Uterus (tissue), 2 donors: ENCODE measurements around the gene NOXO1.

Experiments
- CTCF ChIP-seq, 4 experiments: fragments of 200-600 bp in 2 of 4; fragments of 450-650 bp in 2 of 4; sonication (generic) in 2 of 4; IDR thresholded peaks; one replicate each; pipeline ENCODE4 v1.5.1; 2016 to 2019; ENCODE audit warnings: antibody characterized with exemption in 4 of 4, mild to moderate bottlenecking in 2 of 4, moderate library complexity in 1 of 4
- POLR2A ChIP-seq, 2 donors: fragments of 450-650 bp; IDR thresholded peaks; one replicate each; pipeline ENCODE4 v1.6.1; 2016; ENCODE audit warnings: antibody characterized with exemption in 2 of 2, mild to moderate bottlenecking in 1 of 2, moderate library complexity in 1 of 2

- no peak for TF ChIP-seq CTCF (IDR thresholded peaks at IDR 0.05)
- TF ChIP-seq POLR2A (IDR thresholded peaks at IDR 0.05), result no peak
These were observed 6.9 kb downstream of the NOXO1 start for GRCh38 chr16:1974157-1975070.
